DMS153 treated with DMSO at 0.1 percent for 48 hours (cell line): ENCODE measurements around the gene CRY2.

Source experiments
- DNase-seq: peaks from one replicate; lab custom pipeline; 2025; ENCODE audit not compliant: unreplicated experiment; lab: John Stamatoyannopoulos, UW

Gene CRY2

GRCh38 chr11:45917286-45917622, 70.0 kb downstream of the CRY2 start:
- DNase-seq = no peak

GRCh38 chr11:45917623-45918330, 70.5 kb downstream of the CRY2 start, which contains the start of gene PEX16:
PEX16 (minus strand) TSS chr11:45917877; CDS start chr11:45917811, 66 bp downstream.
- peak; percentile 96 for DNase-seq

GRCh38 chr11:45918331-45918941, 71.2 kb downstream of the CRY2 start:
- DNase-seq = peak; percentile 57

GRCh38 chr11:45918962-45919675, 71.8 kb downstream of the CRY2 start:
- no peak for DNase-seq

- no peak for DNase-seq
Measured at GRCh38 chr11:45919806-45920530, 72.7 kb downstream of the CRY2 start.

- no peak for DNase-seq
Measured at GRCh38 chr11:45920531-45921477, 73.5 kb downstream of the CRY2 start.

GRCh38 chr11:45921561-45922424, 74.5 kb downstream of the CRY2 start:
- DNase-seq = peak; percentile 57

- peak; percentile 28 for DNase-seq
Measured at GRCh38 chr11:45922425-45923082, 75.3 kb downstream of the CRY2 start, which contains the start of gene LARGE2. LARGE2 (plus strand) TSS chr11:45922656; CDS start chr11:45922883, 227 bp downstream.

GRCh38 chr11:45924036-45924915, 77.0 kb downstream of the CRY2 start:
- DNase-seq = no peak

- no peak for DNase-seq
Measured at GRCh38 chr11:45924927-45925326, 77.7 kb downstream of the CRY2 start.

- no peak for DNase-seq
Measured at GRCh38 chr11:45925550-45925949, 78.3 kb downstream of the CRY2 start.

GRCh38 chr11:45926001-45926401, 78.7 kb downstream of the CRY2 start:
- no peak for DNase-seq

- DNase-seq = no peak
Measured at GRCh38 chr11:45926536-45927331, 79.5 kb downstream of the CRY2 start.

GRCh38 chr11:45927332-45927683, 80.0 kb downstream of the CRY2 start:
- DNase-seq = no peak

GRCh38 chr11:45927684-45928413, 80.6 kb downstream of the CRY2 start:
- DNase-seq = no peak

GRCh38 chr11:45928535-45929215, 81.4 kb downstream of the CRY2 start:
- DNase-seq = no peak
